ENCODE measurements around the gene SNX25. TPM values are rescaled to one million over a fixed set of nuclear protein-coding genes. Genes with fewer than 3 reads are reported as not detected.

SNX25 gene
- polyA plus RNA-seq, 1 experiment: 11.7 TPM

DNA sequence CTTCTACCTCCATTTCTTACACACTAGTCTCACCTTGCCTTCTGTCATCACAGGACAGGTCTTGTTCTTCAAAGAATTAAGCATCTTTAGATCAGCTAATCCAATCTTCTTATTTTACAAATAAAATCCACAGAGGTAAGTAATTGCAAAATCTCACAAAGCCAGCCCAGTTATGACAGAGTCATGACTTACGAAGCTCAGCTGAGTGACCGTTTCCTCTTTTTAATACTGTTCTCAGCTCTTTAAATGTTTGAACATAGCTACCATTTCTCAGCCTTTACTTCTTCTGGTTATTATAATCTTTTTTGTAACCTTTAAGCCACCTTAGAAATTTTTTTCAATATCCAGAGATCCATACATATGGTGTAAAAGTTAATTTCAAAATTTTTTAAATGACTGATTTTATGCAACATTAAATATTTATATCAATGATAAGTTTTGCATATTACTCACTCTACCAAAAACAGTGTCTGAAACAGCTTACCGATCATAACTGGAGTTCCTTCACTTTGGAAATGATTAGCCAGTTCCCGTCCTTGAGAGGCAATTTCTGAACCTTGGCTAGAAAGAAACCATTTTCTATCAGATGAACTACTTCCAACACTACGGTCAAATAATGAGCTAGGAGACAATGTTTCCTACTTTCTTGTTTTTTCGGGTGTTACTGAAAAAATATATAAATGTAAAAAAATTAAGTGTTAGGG, 196.1 kb downstream of the SNX25 start:
- no peak for DNase-seq (ENCODE audit: low read depth)
- ChIA-PET POLR2A (interaction anchor here (0.6 kb wide), 2 partner anchors 206 to 663 kb away, joined by 3 read pairs; partner anchors contain the start of gene TLR3), CTCF (interaction anchor here (0.9 to 1.3 kb wide), 2 partner anchors 9 to 10 kb away, joined by 4 read pairs; partner anchors contain the start of gene ANKRD37)
- H3K27me3 ChIP-seq (ENCODE audit: control insufficient read depth, insufficient read depth, low read length): no peaks in the 10 kb centered on the region
- H3K4me3 ChIP-seq (ENCODE audit: low read depth, low read length): no peak overlapping the region
- peaks cover 6% of the 10 kb centered on the region for H3K36me3 ChIP-seq (ENCODE audit: control insufficient read depth, insufficient read depth, low read length)
- TF ChIP-seq, protein P1, sequence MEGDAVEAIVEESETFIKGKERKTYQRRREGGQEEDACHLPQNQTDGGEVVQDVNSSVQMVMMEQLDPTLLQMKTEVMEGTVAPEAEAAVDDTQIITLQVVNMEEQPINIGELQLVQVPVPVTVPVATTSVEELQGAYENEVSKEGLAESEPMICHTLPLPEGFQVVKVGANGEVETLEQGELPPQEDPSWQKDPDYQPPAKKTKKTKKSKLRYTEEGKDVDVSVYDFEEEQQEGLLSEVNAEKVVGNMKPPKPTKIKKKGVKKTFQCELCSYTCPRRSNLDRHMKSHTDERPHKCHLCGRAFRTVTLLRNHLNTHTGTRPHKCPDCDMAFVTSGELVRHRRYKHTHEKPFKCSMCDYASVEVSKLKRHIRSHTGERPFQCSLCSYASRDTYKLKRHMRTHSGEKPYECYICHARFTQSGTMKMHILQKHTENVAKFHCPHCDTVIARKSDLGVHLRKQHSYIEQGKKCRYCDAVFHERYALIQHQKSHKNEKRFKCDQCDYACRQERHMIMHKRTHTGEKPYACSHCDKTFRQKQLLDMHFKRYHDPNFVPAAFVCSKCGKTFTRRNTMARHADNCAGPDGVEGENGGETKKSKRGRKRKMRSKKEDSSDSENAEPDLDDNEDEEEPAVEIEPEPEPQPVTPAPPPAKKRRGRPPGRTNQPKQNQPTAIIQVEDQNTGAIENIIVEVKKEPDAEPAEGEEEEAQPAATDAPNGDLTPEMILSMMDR (IDR thresholded peaks at IDR 0.05; ENCODE audit: insufficient read depth, low read depth, low read length): no peak

DNA sequence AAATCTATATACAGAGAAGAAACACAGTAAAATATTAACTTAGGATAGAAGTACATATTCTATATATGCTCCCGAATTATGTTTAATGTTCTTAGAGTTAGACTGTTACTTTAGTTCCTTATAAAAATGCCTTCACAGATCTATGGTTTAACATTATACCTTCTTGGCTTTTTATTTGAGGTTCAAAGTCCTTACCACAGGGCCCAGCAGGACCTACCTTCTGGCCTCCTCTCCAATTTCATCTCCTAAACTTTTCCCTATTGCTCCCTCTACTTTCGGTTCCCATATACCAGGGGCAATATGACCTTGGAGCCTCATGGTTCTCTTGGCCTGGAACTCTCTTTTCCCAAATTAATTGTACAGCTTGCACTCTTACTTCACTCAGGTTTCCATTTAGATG, 199.0 kb downstream of the SNX25 start:
- H3K4me3 ChIP-seq (ENCODE audit: low read depth, low read length): no peak overlapping the region
- no peaks in the 10 kb centered on the region for H3K27me3 ChIP-seq (ENCODE audit: control insufficient read depth, insufficient read depth, low read length)
- H3K36me3 ChIP-seq (ENCODE audit: control insufficient read depth, insufficient read depth, low read length): peaks cover 2% of the 10 kb centered on the region; the same call in 1 of the 2 replicates
- CTCF ChIA-PET: no interaction called here
- TF ChIP-seq, protein P1 (IDR thresholded peaks at IDR 0.05; ENCODE audit: insufficient read depth, low read depth, low read length): no peak
- POLR2A ChIA-PET: no interaction called here
- DNase-seq (ENCODE audit: low read depth): no peak

DNA sequence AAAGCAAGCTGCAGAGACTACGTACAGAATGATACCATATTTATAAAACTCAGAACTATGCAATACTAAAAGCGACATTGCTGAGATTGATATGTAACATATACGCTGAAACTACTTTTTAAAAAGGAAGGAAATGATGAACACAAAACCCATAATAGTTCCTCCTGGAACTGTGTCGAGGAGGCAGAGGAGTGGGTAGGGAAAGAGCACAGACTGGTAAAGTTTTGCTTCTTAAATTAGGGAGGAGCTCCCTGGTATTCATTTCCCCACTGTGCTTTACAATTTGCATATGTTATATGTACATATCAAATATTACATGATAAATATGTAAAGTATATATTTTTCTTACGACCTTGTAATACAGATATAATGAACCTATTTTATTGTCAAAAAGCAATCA, 202.5 kb downstream of the SNX25 start:
- ChIA-PET CTCF (interaction anchor here (1.1 kb wide), 1 partner anchor 15 kb away, joined by 3 read pairs; a partner anchor contains a TSS), POLR2A (no interaction called here)
- no peaks in the 10 kb centered on the region for H3K27me3 ChIP-seq (ENCODE audit: control insufficient read depth, insufficient read depth, low read length)
- TF ChIP-seq, protein P1 (IDR thresholded peaks at IDR 0.05; ENCODE audit: insufficient read depth, low read depth, low read length): no peak
- H3K36me3 ChIP-seq (ENCODE audit: control insufficient read depth, insufficient read depth, low read length): peaks cover 2% of the 10 kb centered on the region; the same call in 1 of the 2 replicates
- no peak for DNase-seq (ENCODE audit: low read depth)
- no peak overlapping the region for H3K4me3 ChIP-seq (ENCODE audit: low read depth, low read length)

DNA sequence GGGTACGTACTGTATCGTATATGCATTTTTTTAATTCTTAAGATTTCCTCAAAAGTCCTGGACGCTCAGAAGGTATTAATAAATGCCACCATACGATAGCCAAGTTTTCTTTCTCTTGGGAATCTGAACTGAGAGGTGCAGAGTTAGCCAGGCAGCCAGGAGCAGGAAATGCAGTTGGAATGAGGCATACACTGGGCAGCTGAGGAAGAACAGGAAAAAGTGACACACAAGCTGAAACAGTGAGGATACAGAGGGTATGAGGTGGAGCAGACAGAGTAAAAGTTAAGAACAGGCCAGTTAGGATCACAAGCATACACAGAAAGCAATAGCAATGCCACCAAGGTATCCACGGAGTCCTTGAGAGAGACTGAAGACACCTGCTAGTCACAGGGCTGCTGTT, 203.0 kb downstream of the SNX25 start:
- no peak for DNase-seq (ENCODE audit: low read depth)
- CTCF ChIA-PET: interaction anchor here (0.9 to 1.1 kb wide), 2 partner anchors 14 to 609 kb away, joined by 3 to 4 read pairs; a partner anchor contains a TSS
- POLR2A ChIA-PET: no interaction called here
- H3K36me3 ChIP-seq (ENCODE audit: control insufficient read depth, insufficient read depth, low read length): peaks cover 3% of the 10 kb centered on the region; the same call in 1 of the 2 replicates
- H3K4me3 ChIP-seq (ENCODE audit: low read depth, low read length): no peak overlapping the region
- no peaks in the 10 kb centered on the region for H3K27me3 ChIP-seq (ENCODE audit: control insufficient read depth, insufficient read depth, low read length)
- TF ChIP-seq, protein P1 (IDR thresholded peaks at IDR 0.05; ENCODE audit: insufficient read depth, low read depth, low read length): no peak

Other genes with a start within 250 kb of the SNX25 start
- gene HELT, start 191.1 kb upstream of the SNX25 start, polyA plus RNA-seq (2011; rRNA removed): not detected in 2 replicates
- 24.2 and 29.2 TPM in 2 replicates for gene SLC25A4, start 66.3 kb upstream of the SNX25 start, polyA plus RNA-seq (2011; rRNA removed)
- gene CFAP97, start 5.6 kb upstream of the SNX25 start, polyA plus RNA-seq (2011; rRNA removed): 16.4 and 35.3 TPM in 2 replicates
- 0.13 and 0.15 TPM in 2 replicates for gene LRP2BP, start 186.3 kb downstream of the SNX25 start, polyA plus RNA-seq (2011; rRNA removed)
- gene ANKRD37, start 187.2 kb downstream of the SNX25 start, polyA plus RNA-seq (2011; rRNA removed): 13.2 and 13.7 TPM in 2 replicates
- 18.8 and 39.2 TPM in 2 replicates for gene UFSP2, start 216.4 kb downstream of the SNX25 start, polyA plus RNA-seq (2011; rRNA removed)

Data from BJ (cell line).